ENCODE measurements around the gene SPTLC1.

- no peak for TF ChIP-seq POLR2A (IDR thresholded peaks at IDR 0.05)
- TF ChIP-seq, protein P1, sequence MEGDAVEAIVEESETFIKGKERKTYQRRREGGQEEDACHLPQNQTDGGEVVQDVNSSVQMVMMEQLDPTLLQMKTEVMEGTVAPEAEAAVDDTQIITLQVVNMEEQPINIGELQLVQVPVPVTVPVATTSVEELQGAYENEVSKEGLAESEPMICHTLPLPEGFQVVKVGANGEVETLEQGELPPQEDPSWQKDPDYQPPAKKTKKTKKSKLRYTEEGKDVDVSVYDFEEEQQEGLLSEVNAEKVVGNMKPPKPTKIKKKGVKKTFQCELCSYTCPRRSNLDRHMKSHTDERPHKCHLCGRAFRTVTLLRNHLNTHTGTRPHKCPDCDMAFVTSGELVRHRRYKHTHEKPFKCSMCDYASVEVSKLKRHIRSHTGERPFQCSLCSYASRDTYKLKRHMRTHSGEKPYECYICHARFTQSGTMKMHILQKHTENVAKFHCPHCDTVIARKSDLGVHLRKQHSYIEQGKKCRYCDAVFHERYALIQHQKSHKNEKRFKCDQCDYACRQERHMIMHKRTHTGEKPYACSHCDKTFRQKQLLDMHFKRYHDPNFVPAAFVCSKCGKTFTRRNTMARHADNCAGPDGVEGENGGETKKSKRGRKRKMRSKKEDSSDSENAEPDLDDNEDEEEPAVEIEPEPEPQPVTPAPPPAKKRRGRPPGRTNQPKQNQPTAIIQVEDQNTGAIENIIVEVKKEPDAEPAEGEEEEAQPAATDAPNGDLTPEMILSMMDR (IDR thresholded peaks at IDR 0.05), result no peak
Observed at GRCh38 chr9:92059661-92060060, 55.6 kb downstream of the SPTLC1 start.

All from testis (tissue), 2 donors.